GM15510 (cell line): ENCODE measurements around the gene ACTRT2.

Source experiments
- POLR2A ChIP-seq: IDR thresholded peaks from 3 replicates; pipeline ENCODE4 v1.6.1; 2011; ENCODE audit warnings: borderline replicate concordance; ENCODE audit not compliant: insufficient read length; ENCODE audit errors: extremely low read depth

The ACTRT2 gene

DNA sequence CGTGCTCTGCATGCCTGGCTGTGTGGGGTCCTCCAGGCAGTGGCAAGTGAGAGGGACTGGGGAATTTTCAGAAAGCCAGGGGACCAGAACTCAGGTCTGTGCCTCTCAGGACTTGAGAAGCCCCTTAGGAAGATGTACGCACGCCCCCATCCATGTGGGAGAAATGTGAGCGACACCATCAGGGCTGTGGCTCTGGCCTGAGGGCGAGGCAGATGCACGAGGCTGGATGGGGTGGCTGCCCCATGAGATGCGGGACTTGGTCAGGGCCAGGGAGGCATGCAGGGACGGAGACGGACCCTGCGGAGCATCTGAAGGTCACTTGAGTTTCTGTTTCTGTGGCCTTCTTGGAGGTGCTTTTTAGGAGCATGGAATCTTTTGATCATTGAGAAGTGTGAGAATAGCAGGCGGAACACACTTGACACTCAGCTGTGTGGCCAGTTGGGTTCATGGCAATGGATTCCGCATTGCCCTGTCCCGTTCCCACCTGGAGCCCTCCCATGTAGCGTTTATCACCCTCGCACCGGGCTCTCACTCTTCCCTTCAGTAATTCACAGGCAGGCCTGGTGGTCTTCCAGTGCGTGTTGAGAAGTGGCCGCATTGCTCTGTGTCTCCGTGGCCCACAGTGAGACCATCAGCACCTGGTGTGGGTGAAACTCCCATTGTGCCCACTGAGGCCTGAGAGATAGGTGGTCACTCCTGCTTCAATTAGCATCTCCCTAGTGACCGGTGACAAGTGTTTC is 30.7 kb upstream of the ACTRT2 start:
- no peak for TF ChIP-seq POLR2A

GRCh38 chr1:2991753-2992495 is 29.3 kb upstream of the ACTRT2 start:
- TF ChIP-seq POLR2A, result no peak

DNA sequence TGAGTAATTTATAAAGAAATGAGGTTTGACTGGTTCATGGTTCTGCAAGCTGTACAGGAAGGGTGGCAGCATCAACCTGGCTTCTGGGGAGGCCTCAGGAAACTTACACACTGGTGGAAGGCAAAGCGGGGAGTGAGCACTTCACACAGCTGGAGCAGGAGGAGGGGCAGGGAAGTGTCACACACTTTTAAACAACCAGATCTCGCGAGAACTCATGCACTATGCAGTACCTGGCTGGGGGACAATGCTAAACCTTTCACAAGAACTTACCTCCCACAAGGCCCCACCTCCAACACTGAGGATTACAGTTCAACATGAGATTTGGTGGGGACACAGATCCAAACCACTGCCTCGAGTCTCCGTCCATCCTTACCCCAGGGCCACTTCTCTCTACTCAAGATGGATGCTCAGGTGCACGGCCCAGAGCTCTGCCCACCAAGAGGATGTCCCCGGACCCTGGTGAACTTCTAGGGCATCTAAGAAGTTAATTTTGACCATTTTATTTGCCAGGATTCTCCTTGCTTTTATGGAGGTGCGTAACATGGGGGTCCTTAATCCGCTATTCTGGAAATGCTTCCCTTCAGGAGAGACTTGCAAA is 22.7 kb upstream of the ACTRT2 start:
- TF ChIP-seq POLR2A, result no peak

DNA sequence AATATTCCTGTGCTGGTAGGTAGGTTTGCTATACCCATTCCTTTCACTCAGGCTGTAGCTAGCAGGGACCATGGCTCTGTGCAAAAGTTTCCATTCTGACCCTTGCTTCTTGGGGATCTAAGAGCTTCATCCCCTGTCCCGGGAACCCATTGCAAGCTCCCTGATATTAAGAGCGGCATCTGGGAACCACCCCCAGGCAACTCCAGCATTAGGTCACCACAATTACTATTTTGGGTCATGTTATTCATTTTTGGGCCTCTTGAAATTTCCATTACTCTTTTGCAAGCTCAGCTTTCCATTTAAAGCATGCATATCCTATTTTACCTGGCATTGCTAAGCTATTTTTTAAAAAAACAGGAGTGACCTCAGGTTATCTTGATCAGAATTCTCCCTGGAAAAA is 22.1 kb upstream of the ACTRT2 start:
- TF ChIP-seq POLR2A, result no peak

DNA sequence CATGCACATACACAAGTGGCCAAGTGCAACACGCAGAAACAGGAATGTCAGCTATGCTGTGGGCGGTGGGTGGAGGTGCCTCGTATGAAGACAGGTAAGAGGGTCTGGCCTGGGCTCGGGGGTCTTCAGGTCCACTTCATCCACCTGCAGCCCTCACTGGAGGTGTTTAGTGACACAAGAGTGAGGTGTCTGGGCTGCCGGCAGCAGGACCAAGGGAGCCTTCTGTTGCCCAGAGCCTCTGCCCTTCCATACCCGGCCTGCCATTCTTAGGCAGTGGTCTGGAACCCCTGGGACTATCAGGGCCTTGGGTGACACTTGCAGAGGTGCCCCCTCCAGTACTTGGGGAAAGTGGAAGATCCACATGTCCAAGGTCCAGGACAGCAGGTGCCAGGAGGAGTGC is 21.7 kb upstream of the ACTRT2 start:
- no peak for TF ChIP-seq POLR2A

- TF ChIP-seq POLR2A, result no peak
Observed at GRCh38 chr1:3000214-3000613, 21.1 kb upstream of the ACTRT2 start.

DNA sequence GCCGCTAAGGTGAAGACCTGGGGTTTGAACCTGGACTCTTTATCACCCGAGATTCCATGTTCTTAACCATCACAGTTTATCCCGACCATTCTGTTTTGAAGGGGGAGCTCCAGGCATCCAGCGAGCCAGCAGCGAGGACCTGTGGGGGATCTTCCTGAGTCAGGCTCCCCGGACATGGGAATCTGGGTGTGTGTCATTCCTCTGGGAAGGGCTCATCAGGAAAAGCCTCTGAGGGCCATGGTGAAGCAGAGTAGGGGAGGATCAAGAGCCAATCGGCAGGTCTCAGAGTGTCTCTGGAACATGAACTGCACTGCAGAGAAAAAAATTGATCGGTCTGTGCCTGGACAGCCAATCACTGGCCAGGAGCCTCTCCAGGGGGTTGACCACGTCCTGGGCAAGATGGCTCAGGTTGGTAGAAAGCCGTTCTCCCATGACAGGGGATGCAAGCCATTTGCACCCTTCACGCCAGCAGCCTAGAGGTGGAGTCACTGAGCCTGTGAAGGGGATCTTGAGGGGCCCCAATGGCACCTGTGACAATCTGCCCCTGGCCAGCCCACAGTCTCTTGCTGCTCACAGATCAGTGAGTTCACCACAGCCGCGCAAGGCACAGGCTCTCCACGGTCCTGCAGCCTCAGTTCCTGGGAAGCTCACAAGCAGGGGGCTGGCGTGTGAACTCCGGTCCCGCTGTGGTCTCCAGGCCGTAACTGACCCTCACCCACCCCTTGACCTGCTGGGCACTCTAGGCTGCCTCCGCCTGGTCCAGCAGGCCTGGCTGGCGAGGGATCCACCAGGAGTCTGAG is 20.4 kb upstream of the ACTRT2 start:
- TF ChIP-seq POLR2A, result no peak

DNA sequence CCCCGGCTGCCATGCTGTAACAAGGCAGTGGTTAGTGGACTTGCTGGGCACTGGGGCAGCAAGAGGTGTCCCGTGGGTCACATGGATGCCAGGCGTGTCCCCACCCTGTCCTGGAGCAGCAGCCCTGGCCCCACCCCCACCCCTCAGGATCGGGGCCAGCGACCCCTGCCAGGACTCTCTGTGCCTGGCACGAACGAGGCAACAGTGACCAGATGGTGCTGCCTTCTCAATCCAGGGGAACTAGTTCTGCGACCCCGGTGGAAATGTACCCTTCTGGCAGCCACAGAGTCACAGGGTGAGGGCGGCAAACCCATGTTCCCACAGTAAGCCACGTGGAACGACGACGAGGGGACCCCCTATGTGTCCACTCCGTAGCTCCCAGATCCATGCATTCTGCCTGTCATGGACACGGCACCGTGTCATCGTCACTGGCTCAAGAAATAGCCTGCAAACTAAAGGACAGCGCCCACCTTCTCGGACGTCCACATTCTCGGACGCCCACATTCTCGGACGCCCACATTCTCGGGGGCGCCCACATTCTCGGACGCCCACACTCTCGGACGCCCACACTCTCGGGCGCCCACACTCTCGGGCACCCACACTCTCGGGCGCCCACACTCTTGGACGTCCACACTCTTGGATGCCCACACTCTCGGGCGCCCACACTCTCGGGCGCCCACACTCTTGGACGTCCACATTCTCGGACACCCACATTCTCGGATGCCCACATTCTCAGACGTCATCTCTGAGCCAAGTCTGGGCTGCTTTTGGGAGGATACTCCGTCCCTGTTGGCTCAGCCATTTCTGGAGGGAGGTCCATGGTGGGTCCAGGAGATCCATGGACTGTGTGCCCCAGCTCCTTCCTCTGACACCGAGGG is 19.6 kb upstream of the ACTRT2 start:
- TF ChIP-seq POLR2A, result no peak

DNA sequence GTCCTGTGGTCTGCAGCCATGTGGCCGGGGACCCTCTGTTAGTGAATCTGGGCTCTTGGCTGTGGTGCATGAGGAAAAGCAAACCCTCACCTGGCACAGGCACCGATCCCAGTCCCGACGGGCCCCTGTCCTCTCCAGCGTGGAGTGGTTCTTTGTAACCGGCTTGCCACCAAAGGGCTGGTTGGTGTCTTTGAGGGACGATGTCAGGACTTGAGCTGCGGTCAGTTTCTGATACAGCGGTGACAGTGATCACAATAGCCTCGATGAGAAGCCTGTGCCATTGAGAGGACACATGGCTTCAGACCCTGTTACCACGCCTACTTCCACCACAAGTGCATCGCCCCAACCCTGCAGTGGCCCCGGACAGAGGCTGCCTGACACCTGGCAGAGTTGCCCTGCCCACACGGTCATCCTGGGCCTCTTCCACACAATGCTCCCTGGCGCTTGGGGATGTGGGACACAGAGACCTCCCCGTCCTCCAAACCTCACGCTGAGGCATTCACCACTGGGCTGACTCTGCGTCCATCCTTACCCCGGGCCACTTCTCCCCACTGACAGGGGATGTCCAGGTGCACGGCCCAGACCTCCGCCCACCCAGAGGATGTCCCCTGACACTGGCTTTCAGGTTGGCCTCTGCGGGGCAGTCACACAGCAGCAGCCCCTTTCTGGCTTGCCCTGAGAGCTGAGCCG is 18.8 kb upstream of the ACTRT2 start:
- TF ChIP-seq POLR2A, result no peak

DNA sequence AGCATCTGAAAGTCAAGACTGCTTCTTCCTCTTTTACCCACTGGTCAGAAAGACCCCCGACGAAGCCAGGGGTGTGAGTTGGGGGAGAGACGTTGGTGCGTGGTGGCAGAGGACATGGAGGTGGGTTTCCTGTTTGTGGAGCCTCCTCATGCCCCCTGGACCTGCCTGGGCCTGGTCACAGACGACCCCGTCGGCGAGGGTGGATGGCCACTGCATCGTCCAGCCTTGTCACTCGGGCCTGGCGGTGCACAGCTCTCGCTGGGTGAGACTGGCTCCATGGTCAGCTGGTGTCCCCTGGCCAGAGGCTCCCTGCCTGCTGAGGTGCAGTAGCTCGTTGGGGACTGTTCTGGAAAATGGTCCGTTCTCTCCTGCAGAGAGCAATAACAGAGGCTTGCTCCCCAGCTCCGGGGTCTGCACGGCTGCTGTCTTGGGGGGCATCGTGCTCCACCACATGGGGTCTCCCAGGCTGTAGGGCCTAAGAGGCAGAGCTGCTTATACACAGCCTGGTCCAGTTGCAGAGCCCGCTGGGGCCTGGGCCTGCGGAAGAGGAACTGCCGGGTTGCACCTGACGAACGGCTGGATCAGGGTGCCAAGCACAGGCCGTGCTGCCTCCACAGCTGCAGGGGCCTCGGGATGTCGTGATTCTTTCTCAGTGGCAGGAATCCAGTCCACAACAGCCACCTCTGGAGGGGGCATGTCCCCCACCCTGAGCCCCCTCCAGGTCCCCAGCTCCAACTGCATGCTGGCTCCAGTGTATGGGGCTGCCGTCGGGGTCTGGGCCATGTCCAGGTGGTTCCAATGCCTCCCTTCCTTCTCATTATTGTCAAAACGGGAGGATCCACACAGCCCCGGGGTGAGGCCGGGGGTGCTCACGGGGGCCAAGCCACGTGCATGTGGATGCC is 18.0 kb upstream of the ACTRT2 start:
- no peak for TF ChIP-seq POLR2A

DNA sequence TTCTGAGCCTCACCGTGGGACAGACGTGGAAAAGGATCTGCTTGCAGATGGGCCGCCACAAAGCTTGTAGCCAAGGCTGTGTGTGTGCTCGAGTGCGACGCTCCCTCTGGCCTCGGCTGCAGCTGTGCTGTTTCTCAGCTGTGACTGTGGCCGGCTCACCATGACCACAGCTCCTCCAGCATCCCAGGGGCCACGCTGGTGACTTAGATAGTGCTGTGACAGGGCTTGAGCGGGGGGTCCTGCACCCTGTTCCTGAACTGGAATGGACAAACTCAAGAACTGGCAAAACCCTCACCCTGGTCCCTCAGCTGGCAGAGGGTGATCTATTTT is 17.4 kb upstream of the ACTRT2 start:
- TF ChIP-seq POLR2A, result no peak

DNA sequence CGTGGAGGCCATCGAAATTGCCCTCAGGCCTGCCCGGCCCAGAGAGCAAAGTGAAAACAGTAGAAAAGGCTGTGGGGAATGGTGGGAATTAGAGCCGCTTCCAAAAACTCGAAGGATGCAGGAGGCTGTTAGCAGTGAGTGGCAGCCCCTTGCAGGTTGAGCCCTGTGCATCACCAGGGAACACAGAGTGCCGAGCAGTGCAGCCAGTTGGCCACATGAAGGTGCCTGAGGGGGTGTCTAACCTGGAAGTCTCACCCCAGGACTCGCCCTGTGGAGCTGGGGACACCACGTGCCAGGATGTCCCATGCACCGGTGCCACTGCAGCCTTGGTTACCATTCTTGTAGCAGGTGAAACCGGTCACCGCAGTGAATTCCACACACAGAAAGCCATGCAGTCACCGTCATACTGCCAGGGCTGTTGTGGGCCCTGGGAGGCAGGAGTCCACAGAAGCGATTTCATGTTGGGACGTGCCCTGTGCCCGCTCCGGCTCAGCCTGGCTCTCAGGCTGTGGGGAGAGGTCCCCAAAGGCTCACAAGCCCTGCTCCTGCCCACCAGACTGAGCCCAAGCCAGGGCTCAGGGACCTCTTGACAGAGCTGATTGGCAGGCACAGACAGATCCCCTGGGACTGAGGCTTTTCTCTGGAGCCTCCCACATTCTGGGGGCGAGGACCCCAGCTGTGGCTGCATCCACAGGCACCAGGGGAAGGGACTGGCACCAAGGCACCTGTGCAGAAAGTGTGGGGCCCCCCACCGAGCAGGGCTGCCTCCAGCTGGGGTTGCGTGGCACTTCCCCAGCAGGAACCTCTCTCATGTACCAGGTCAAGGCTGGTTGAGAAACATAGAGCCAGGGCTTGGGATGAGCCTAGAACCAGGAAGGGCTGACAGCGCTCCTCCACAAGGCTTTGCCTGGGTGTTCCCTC is 16.7 kb upstream of the ACTRT2 start:
- TF ChIP-seq POLR2A, result no peak
